ENCODE results near the gene ASAP3. TPM values are rescaled to one million over a fixed set of nuclear protein-coding genes. Genes with fewer than 3 reads are reported as not detected.
"Not testable (repeated sequence)": the region's sequence is repeated elsewhere in the genome, so short reads cannot be mapped to it uniquely, and the experiment has no call there.

ASAP3 gene
- total RNA-seq, 2 donors from 2014 or later = 0.95 to 0.98 TPM

GRCh38 chr1:23524163-23524562 is 40.2 kb upstream of the ASAP3 start:
- no peak overlapping the region for H3K27ac Mint-ChIP-seq
- DNase-seq (ENCODE audit: low spot score in 2 of 2) (no peak), ATAC-seq (no peak)
- H3K36me3 Mint-ChIP-seq = peaks cover 25% of the 10 kb centered on the region in 2 donors
- no peaks in the 10 kb centered on the region for H3K9me3 Mint-ChIP-seq

GRCh38 chr1:23522244-23522982 is 38.4 kb upstream of the ASAP3 start:
- Mint-ChIP-seq H3K36me3 (peaks cover 27 to 34% of the 10 kb centered on the region in 2 donors), H3K27ac (no peak overlapping the region), H3K9me3 (no peaks in the 10 kb centered on the region)
- DNase-seq (ENCODE audit: low spot score in 2 of 2) (no peak), ATAC-seq (peak; percentile 56 to 75)

- ATAC-seq (no peak), DNase-seq (ENCODE audit: low spot score in 2 of 2) (no peak)
- Mint-ChIP-seq H3K36me3 (peaks cover 28 to 39% of the 10 kb centered on the region in 2 donors), H3K27ac (peak overlapping the region in 1 of 2 donors; percentile 79), H3K9me3 (no peaks in the 10 kb centered on the region)
Measured at GRCh38 chr1:23521588-23521987, 37.6 kb upstream of the ASAP3 start.

- no peaks in the 10 kb centered on the region for H3K9me3 Mint-ChIP-seq
- no peak for DNase-seq (ENCODE audit: low spot score in 2 of 2)
- no peak overlapping the region for H3K27ac Mint-ChIP-seq
- ATAC-seq = no peak
- H3K36me3 Mint-ChIP-seq = peaks cover 33 to 40% of the 10 kb centered on the region in 2 donors
Measured at GRCh38 chr1:23517581-23517980, 33.6 kb upstream of the ASAP3 start.

- no peak for DNase-seq (ENCODE audit: low spot score in 2 of 2)
- ATAC-seq = no peak
- H3K27ac Mint-ChIP-seq = no peak overlapping the region
- H3K36me3 Mint-ChIP-seq = peaks cover 22 to 29% of the 10 kb centered on the region in 2 donors
- H3K9me3 Mint-ChIP-seq = no peaks in the 10 kb centered on the region
Measured at GRCh38 chr1:23515905-23516304, 31.9 kb upstream of the ASAP3 start.

- H3K9me3 Mint-ChIP-seq = no peaks in the 10 kb centered on the region
- no peak for ATAC-seq
- DNase-seq (ENCODE audit: low spot score in 2 of 2) = no peak
- peaks cover 33 to 41% of the 10 kb centered on the region in 2 donors for H3K36me3 Mint-ChIP-seq
- peak overlapping the region in 1 of 2 donors; percentile 11 for H3K27ac Mint-ChIP-seq
Measured at GRCh38 chr1:23514111-23514679, 30.2 kb upstream of the ASAP3 start.

GRCh38 chr1:23509896-23510295 is 25.9 kb upstream of the ASAP3 start:
- no peak for DNase-seq (ENCODE audit: low spot score in 2 of 2)
- no peak for ATAC-seq
- Mint-ChIP-seq H3K36me3 (peaks cover 22 to 26% of the 10 kb centered on the region in 2 donors), H3K27ac (peak overlapping the region in 1 of 2 donors; percentile 69), H3K9me3 (no peaks in the 10 kb centered on the region)

- H3K9me3 Mint-ChIP-seq = no peaks in the 10 kb centered on the region
- H3K36me3 Mint-ChIP-seq = peaks cover 19 to 22% of the 10 kb centered on the region in 2 donors
- DNase-seq (ENCODE audit: low spot score in 2 of 2) = no peak
- no peak for ATAC-seq
- H3K27ac Mint-ChIP-seq = no peak overlapping the region
Measured at GRCh38 chr1:23506376-23507107, 22.6 kb upstream of the ASAP3 start.

GRCh38 chr1:23505851-23506250 is 21.9 kb upstream of the ASAP3 start:
- ATAC-seq (no peak), DNase-seq (ENCODE audit: low spot score in 2 of 2) (no peak)
- Mint-ChIP-seq H3K9me3 (no peaks in the 10 kb centered on the region), H3K36me3 (peaks cover 15 to 17% of the 10 kb centered on the region in 2 donors), H3K27ac (no peak overlapping the region)

- ATAC-seq, H3K27ac Mint-ChIP-seq: not testable (repeated sequence)
Measured at GRCh38 chr1:23504156-23504555, 20.2 kb upstream of the ASAP3 start.

GRCh38 chr1:23502951-23503350 is 19.0 kb upstream of the ASAP3 start:
- ATAC-seq (no peak), DNase-seq (ENCODE audit: low spot score in 2 of 2) (no peak)
- H3K36me3 Mint-ChIP-seq = no peaks in the 10 kb centered on the region
- no peaks in the 10 kb centered on the region for H3K9me3 Mint-ChIP-seq
- no peak overlapping the region for H3K27ac Mint-ChIP-seq

More at GRCh38 chr1:23504156-23504555, 20.2 kb upstream of the ASAP3 start:
- not testable (repeated sequence) for DNase-seq (ENCODE audit: low spot score in 2 of 2); H3K36me3 Mint-ChIP-seq; H3K9me3 Mint-ChIP-seq

- no peak overlapping the region for H3K27ac Mint-ChIP-seq
- ATAC-seq (no peak), DNase-seq (ENCODE audit: low spot score in 2 of 2) (no peak)
- H3K36me3 Mint-ChIP-seq = no peaks in the 10 kb centered on the region
- H3K9me3 Mint-ChIP-seq = no peaks in the 10 kb centered on the region
Measured at GRCh38 chr1:23500466-23500865, 16.5 kb upstream of the ASAP3 start.

- Mint-ChIP-seq H3K27ac (peak overlapping the region in 1 of 2 donors; percentile 62), H3K36me3 (no peaks in the 10 kb centered on the region), H3K9me3 (no peaks in the 10 kb centered on the region)
- ATAC-seq = no peak
- no peak for DNase-seq (ENCODE audit: low spot score in 2 of 2)
Measured at GRCh38 chr1:23497777-23498439, 13.9 kb upstream of the ASAP3 start.

- ATAC-seq (peak; percentile 24 to 28), DNase-seq (ENCODE audit: low spot score in 2 of 2) (no peak)
- no peaks in the 10 kb centered on the region for H3K9me3 Mint-ChIP-seq
- H3K27ac Mint-ChIP-seq = peak overlapping the region in 1 of 2 donors; percentile 62
- H3K36me3 Mint-ChIP-seq = no peaks in the 10 kb centered on the region
Measured at GRCh38 chr1:23496490-23497181, 12.7 kb upstream of the ASAP3 start.

- not testable (repeated sequence) for H3K36me3 Mint-ChIP-seq; ATAC-seq; DNase-seq (ENCODE audit: low spot score in 2 of 2); H3K9me3 Mint-ChIP-seq; H3K27ac Mint-ChIP-seq
Measured at GRCh38 chr1:23494836-23495235, 10.9 kb upstream of the ASAP3 start.

- not testable (repeated sequence) for H3K36me3 Mint-ChIP-seq; H3K27ac Mint-ChIP-seq; DNase-seq (ENCODE audit: low spot score in 2 of 2); ATAC-seq; H3K9me3 Mint-ChIP-seq
Measured at GRCh38 chr1:23492776-23493175, 8.8 kb upstream of the ASAP3 start.

Data from activated naive CD4-positive, alpha-beta T cell treated with anti-CD3 and anti-CD28 coated beads, Interleukin-2, amount 50 U/mL, for 72 hours (primary cell).